Activated naive CD4-positive, alpha-beta T cell treated with anti-CD3 and anti-CD28 coated beads, Interleukin-2, amount 50 U/mL, for 72 hours (primary cell): ENCODE results near the gene TUBGCP2. TPM values are rescaled to one million over a fixed set of nuclear protein-coding genes. Genes with fewer than 3 reads are reported as not detected.
A peak's percentile ranks its signal among the peaks of the same experiment; 100 is the strongest.

Source experiments
- ATAC-seq, 2 donors: fragments of 150-1000 bp; cut with Tn5 transposase; 2 replicates each; pipeline ENCODE4 v1.10.0; 2021; ENCODE audit warnings: mild to moderate bottlenecking in 2 of 2, moderate library complexity in 2 of 2
- DNase-seq, 2 donors: peaks; one replicate each; pipeline ENCODE4 v3.0.0; 2021 to 2022; ENCODE audit warnings: low spot score in 2 of 2
- H3K27ac Mint-ChIP-seq, 2 donors: one replicate each; pipeline ENCODE4 v1.8.0; 2022; ENCODE audit warnings: mild to moderate bottlenecking in 2 of 2, mixed read lengths in 2 of 2
- H3K36me3 Mint-ChIP-seq, 2 donors: one replicate each; pipeline ENCODE4 v1.8.0; 2022; ENCODE audit warnings: mixed read lengths in 2 of 2
- H3K9me3 Mint-ChIP-seq, 2 donors: one replicate each; pipeline ENCODE4 v1.8.0; 2022; ENCODE audit warnings: mixed read lengths in 2 of 2
- total RNA-seq, 2 donors: library from RNA; stranded (reverse); gene quantifications; one replicate each; pipeline ENCODE4 v1.2.3, GENCODE V29; 2022

Gene TUBGCP2
- total RNA-seq, 2 donors from 2014 or later = 47.9 to 53.3 TPM

- ATAC-seq (no peak), DNase-seq (no peak)
- H3K9me3 Mint-ChIP-seq = no peaks in the 10 kb centered on the region
- H3K36me3 Mint-ChIP-seq = no peaks in the 10 kb centered on the region
- no peak overlapping the region for H3K27ac Mint-ChIP-seq
Measured at GRCh38 chr10:133314911-133315310, 6.2 kb upstream of the TUBGCP2 start.

DNA sequence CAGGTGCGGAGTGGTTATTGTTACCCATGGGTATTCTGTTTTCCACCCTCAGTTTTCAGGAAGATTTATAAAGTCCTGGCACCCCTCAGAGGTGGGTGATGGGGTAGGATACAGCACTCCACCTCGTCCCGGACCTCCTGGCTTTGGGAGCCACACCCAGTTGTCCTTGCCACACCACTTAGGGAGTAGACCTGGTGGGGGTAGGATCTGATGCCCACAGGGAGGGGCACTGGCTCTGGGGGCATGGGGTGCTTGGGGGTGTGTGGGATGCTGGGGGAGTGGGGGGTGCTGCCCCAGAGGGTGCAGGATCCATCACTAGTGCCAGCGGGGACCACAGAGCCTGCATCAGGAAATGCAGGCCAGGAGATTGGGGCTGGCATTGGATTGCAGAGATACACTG is 4.5 kb upstream of the TUBGCP2 start:
- DNase-seq (peak in 1 of 2 donors; percentile 51), ATAC-seq (no peak)
- Mint-ChIP-seq H3K9me3 (no peaks in the 10 kb centered on the region), H3K36me3 (peaks cover 2 to 3% of the 10 kb centered on the region in 2 donors), H3K27ac (no peak overlapping the region)

DNA sequence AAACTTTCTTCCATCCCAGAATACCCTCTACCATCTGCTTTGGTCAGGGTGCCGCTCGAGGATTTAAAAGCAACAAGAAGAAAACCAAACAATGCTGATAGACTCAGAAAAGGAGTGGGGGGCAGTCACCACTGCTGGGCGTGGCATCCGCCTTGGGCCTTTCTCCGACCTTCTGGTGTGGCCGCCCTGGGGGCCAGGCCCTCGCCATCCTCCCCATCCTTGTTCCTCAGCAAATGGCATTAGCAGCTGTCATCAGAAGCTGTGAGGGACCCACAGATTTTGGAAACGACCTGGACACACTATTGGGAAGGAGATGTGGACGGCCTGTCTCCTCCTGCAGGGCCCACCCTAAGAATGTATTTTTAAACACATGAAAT is 4.1 kb upstream of the TUBGCP2 start:
- ATAC-seq = no peak
- H3K27ac Mint-ChIP-seq = no peak overlapping the region

DNA sequence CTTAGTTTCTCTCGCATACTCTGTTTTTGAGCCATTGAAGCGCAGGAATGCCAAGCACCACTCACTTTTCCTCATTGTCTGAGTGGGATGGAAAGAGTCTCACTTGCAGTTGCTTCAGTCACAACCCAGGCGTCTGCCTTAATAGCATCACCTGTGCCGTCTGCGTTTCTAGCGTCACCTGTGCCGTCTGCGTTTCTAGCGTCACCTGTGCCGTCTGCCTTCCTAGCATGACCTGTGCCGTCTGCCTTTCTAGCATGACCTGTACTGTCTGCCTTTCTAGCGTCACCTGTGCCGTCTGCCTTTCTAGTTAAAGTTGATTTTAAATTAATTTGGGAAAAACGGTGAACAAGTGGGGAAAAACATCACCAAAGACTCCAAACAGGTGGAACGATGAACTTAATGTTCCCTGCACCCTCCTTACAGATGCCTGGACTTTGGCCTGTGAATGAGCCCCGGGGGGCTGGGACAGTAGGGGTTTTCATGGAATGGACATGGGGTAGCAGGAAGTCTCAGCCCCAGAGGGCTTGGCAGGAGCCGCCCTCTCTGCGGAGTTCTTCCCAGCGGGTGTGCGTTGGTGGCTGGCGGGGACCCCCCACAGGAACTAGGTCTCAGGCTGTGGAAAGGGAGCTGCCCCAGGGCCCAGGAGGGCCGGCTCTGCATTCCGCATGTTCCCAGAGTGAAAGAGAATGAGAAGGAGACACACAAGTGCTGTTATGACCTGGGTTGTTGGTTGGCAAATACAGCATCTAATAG is 3.5 kb upstream of the TUBGCP2 start:
- Mint-ChIP-seq H3K36me3 (peaks cover 8 to 9% of the 10 kb centered on the region in 2 donors), H3K9me3 (no peaks in the 10 kb centered on the region), H3K27ac (no peak overlapping the region)
- DNase-seq (peak in 1 of 2 donors; percentile 33), ATAC-seq (no peak)

More for the DNA sequence above, 4.1 kb upstream of the TUBGCP2 start:
- Mint-ChIP-seq H3K36me3 (peaks cover 7% of the 10 kb centered on the region in 2 donors), H3K9me3 (no peaks in the 10 kb centered on the region)
- peak in 1 of 2 donors; percentile 18 for DNase-seq

- no peaks in the 10 kb centered on the region for H3K9me3 Mint-ChIP-seq
- DNase-seq = peak in 1 of 2 donors; percentile 43
- peaks cover 8 to 9% of the 10 kb centered on the region in 2 donors for H3K36me3 Mint-ChIP-seq
- ATAC-seq = no peak
- H3K27ac Mint-ChIP-seq = no peak overlapping the region
Measured at GRCh38 chr10:133311570-133311969, 2.9 kb upstream of the TUBGCP2 start.

DNA sequence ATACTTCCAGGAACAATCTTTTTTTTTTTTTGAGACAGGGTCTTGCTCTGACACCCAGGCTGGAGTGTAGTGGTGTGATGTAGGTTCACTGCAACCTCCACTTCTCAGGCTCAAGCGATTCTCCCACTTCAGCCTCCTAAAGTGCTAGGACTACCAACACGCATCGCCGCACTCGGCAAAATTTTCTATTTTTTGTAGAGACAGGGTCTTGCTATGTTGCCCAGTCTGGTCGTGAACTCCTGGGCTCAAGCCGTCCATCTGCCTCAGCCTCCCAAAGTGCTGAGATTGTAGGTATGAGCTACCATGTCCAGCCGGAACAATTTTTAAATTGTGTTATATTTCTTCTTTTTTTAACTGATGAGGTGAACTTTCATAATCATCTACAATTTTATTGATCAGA is 2.1 kb upstream of the TUBGCP2 start:
- Mint-ChIP-seq H3K36me3 (peaks cover 8 to 9% of the 10 kb centered on the region in 2 donors), H3K27ac (no peak overlapping the region), H3K9me3 (no peaks in the 10 kb centered on the region)
- DNase-seq (no peak), ATAC-seq (no peak)

DNA sequence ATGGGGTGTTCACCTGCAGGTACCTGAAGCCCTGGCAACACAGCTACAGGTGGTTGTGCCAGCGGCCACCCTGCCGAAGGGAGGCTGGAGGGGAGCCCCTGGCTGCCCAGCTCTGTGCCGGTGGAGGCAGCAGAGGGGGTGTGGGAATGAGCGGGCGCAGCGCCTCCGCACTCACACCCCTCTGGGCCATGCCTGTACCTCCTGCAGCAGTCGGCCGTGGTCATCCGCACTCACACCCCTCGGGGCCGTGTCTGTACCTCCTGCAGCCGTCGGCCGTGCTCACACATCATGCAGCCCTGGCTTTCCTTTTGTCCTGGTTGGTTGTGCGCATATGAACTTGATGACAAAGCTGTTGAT is 1.7 kb upstream of the TUBGCP2 start:
- no peak overlapping the region for H3K27ac Mint-ChIP-seq
- H3K9me3 Mint-ChIP-seq = no peaks in the 10 kb centered on the region
- peaks cover 8 to 9% of the 10 kb centered on the region in 2 donors for H3K36me3 Mint-ChIP-seq
- no peak for ATAC-seq
- peak in 1 of 2 donors; percentile 52 for DNase-seq

DNA sequence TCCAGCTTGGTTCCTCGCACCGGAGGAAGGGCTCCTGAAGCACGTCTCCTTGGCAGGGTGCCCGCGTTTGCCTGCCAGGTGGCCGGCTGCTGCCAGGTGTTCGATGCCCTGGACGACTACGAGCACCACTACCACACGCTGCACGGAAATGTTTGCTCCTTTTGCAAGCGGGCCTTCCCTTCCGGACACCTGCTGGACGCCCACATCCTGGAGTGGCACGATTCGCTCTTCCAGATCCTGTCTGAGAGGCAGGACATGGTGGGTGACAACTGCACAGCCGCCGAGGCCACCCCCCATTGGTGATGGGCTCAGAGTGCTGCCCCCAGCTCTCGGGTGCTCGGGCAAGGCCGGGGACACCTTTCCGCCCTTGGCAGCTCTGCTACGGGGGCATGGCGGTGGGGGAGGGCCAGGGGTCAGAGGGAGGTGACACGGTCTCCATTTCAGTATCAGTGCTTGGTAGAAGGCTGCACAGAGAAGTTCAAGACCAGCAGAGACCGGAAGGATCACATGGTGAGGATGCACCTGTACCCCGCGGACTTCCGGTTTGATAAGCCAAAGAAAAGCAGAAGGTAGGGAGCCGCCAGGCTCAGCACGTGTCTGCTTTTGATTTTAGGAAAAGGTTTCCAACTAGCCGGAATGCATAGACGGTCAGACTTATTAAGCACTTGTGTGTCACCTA is 1.2 kb upstream of the TUBGCP2 start:
- Mint-ChIP-seq H3K36me3 (peaks cover 8 to 9% of the 10 kb centered on the region in 2 donors), H3K9me3 (no peaks in the 10 kb centered on the region), H3K27ac (peak overlapping the region in 1 of 2 donors; percentile 97)
- ATAC-seq = no peak
- peak in 1 of 2 donors; percentile 54 for DNase-seq

GRCh38 chr10:133309100-133309719 is 538 bp upstream of the TUBGCP2 start:
- Mint-ChIP-seq H3K36me3 (peaks cover 8 to 9% of the 10 kb centered on the region in 2 donors), H3K9me3 (no peaks in the 10 kb centered on the region), H3K27ac (peak overlapping the region; percentile 88 to 97)
- ATAC-seq = peak; percentile 70 to 86
- DNase-seq = peak; percentile 89 to 90

- DNase-seq (peak; percentile 72 to 82), ATAC-seq (peak; percentile 53 to 73)
- H3K27ac Mint-ChIP-seq = peak overlapping the region; percentile 97 to 100
- peaks cover 8 to 9% of the 10 kb centered on the region in 2 donors for H3K36me3 Mint-ChIP-seq
- H3K9me3 Mint-ChIP-seq = no peaks in the 10 kb centered on the region
Measured at GRCh38 chr10:133307776-133308420, 774 bp downstream of the TUBGCP2 start.

GRCh38 chr10:133306941-133307379 is 1.7 kb downstream of the TUBGCP2 start:
- Mint-ChIP-seq H3K36me3 (peaks cover 8 to 9% of the 10 kb centered on the region in 2 donors), H3K9me3 (no peaks in the 10 kb centered on the region), H3K27ac (peak overlapping the region in 1 of 2 donors; percentile 97)
- no peak for ATAC-seq
- no peak for DNase-seq

DNA sequence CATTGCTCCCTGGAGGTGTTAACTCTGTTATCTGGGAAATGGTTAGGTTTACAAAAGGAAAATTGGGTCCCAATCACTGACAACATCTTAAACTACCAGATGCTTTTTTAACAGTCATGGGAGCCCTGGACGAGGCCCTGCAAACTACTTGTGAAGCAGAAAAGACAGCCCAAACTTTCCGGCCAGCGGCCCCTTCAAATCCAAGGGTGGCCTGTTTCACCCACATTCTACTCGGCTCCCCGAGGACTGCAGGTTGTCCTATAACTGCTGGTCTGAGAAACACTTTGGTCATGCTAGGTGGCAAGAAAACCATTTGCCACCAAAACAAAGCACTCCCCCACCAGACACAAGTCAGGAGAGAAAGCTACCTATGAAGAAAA is 2.6 kb downstream of the TUBGCP2 start:
- DNase-seq (no peak), ATAC-seq (no peak)
- H3K36me3 Mint-ChIP-seq = peaks cover 8 to 9% of the 10 kb centered on the region in 2 donors
- no peak overlapping the region for H3K27ac Mint-ChIP-seq
- H3K9me3 Mint-ChIP-seq = no peaks in the 10 kb centered on the region

GRCh38 chr10:133303206-133303605 is 5.5 kb downstream of the TUBGCP2 start:
- Mint-ChIP-seq H3K27ac (no peak overlapping the region), H3K36me3 (peaks cover 6 to 17% of the 10 kb centered on the region in 2 donors), H3K9me3 (no peaks in the 10 kb centered on the region)
- ATAC-seq = no peak
- no peak for DNase-seq

GRCh38 chr10:133302230-133302629 is 6.4 kb downstream of the TUBGCP2 start:
- Mint-ChIP-seq H3K9me3 (no peaks in the 10 kb centered on the region), H3K27ac (no peak overlapping the region), H3K36me3 (peaks cover 0 to 18% of the 10 kb centered on the region in 2 donors)
- DNase-seq = no peak
- ATAC-seq = no peak

DNA sequence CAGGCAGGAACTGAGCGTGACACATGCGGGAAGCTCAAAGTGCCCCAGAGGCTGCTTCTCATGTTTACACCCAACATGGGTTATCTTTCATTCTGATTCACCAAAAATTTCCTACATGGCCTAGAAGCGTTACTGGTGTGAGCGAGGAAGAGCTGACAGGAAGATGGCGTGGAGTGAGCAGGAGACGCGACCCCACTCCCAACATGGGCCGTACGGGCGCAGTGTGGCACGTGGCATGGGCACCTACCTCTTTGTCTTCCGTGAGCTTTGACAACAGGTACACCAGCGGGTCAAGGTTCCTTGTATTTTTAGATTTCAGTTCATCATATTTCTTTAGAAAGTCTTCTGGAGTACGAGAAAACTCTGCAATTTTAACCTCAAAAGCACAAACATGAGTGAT is 8.9 kb downstream of the TUBGCP2 start:
- Mint-ChIP-seq H3K9me3 (no peaks in the 10 kb centered on the region), H3K36me3 (peaks cover 0 to 18% of the 10 kb centered on the region in 2 donors), H3K27ac (no peak overlapping the region)
- ATAC-seq (no peak), DNase-seq (no peak)

DNA sequence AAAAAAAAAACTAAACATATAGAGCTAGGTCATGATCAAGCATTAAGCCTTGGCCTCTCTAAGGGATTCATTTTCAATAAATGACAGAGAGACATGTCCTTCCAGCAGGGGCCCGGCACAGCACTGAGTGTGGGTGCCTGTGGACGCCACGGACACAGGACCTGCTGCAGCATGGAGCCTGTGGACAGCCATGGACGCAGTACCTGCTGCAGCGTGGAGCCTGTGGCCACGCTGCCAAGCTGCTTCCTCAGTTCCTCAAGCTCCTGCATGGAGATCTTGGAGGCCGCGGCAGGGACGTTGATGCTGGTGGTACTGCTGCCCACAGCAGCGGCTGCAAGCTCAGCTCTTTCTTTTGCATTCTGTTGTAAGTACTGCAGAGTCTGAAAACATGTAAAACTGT is 9.4 kb downstream of the TUBGCP2 start:
- ATAC-seq = no peak
- H3K27ac Mint-ChIP-seq = no peak overlapping the region
- H3K36me3 Mint-ChIP-seq = peaks cover 0 to 18% of the 10 kb centered on the region in 2 donors
- H3K9me3 Mint-ChIP-seq = no peaks in the 10 kb centered on the region
- no peak for DNase-seq

- H3K36me3 Mint-ChIP-seq = peaks cover 0 to 18% of the 10 kb centered on the region in 2 donors
- no peak for ATAC-seq
- no peak overlapping the region for H3K27ac Mint-ChIP-seq
- no peak for DNase-seq
- no peaks in the 10 kb centered on the region for H3K9me3 Mint-ChIP-seq
Measured at GRCh38 chr10:133298466-133298865, 10.2 kb downstream of the TUBGCP2 start.
